MCF 10A (cell line): ENCODE results near the gene CDCA8. TPM values are rescaled to one million over a fixed set of nuclear protein-coding genes. Genes with fewer than 3 reads are reported as not detected.

Experiments
- BruUV-seq: library from RNA; stranded (reverse); fragments of 400-500 nt; replicated peaks from 2 replicates; lab custom pipeline; 2021; lab: Mats Ljungman, UMichigan
- CTCF ChIA-PET: fragments of 300-600 bp; sonication (Branson Sonifier 250); formaldehyde crosslinking; extraction: SDS; loops from one replicate; lab custom pipeline; 2021; ENCODE audit warnings: antibody characterized with exemption, inconsistent platforms; lab: Yijun Ruan, JAX
- POLR2A ChIA-PET: fragments of 300-600, 350-650 bp; sonication (Branson Sonifier 250); formaldehyde crosslinking; extraction: SDS; loops from one replicate; lab custom pipeline; 2020; ENCODE audit warnings: antibody characterized with exemption, inconsistent platforms; lab: Yijun Ruan, JAX
- DNase-seq: peaks from one replicate; pipeline ENCODE4 v3.0.0-alpha.2; 2018; ENCODE audit not compliant: unreplicated experiment
- H3K27ac Mint-ChIP-seq: one replicate; pipeline ENCODE4 v1.8.0; 2022; ENCODE audit warnings: mild to moderate bottlenecking, low read depth, mixed read lengths; ENCODE audit not compliant: unreplicated experiment
- H3K27me3 Mint-ChIP-seq: one replicate; pipeline ENCODE4 v1.8.0; 2022; ENCODE audit warnings: mixed read lengths; ENCODE audit not compliant: insufficient read depth, unreplicated experiment
- H3K36me3 Mint-ChIP-seq: one replicate; pipeline ENCODE4 v1.8.0; 2022; ENCODE audit warnings: mild to moderate bottlenecking, moderate library complexity, mixed read lengths; ENCODE audit not compliant: insufficient read depth, unreplicated experiment
- H3K4me1 Mint-ChIP-seq: one replicate; pipeline ENCODE4 v1.8.0; 2022; ENCODE audit warnings: mixed read lengths; ENCODE audit not compliant: insufficient read depth, unreplicated experiment
- H3K4me3 Mint-ChIP-seq: one replicate; pipeline ENCODE4 v1.8.0; 2022; ENCODE audit warnings: mild to moderate bottlenecking, moderate library complexity, mixed read lengths; ENCODE audit not compliant: unreplicated experiment
- H3K9me3 Mint-ChIP-seq: one replicate; pipeline ENCODE4 v1.8.0; 2022; ENCODE audit warnings: mixed read lengths; ENCODE audit not compliant: unreplicated experiment
- intact Hi-C: fragments of 100-400 bp; cut with micrococcal nuclease; formaldehyde crosslinking; loops from 2 replicates; pipeline ENCODE4 v1.14.1; 2022
- total RNA-seq: library from RNA; stranded (reverse); gene quantifications from 2 replicates; pipeline ENCODE4 v1.2.3, GENCODE V29; 2022
- TF ChIP-seq, protein P1 (sequence below): fragments of 200-600 bp; IDR thresholded peaks from one replicate; pipeline ENCODE4 v1.8.0; 2022; ENCODE audit warnings: antibody characterized with exemption, mild to moderate bottlenecking; ENCODE audit not compliant: unreplicated experiment

The CDCA8 gene
- total RNA-seq, 1 experiment from 2014 or later = 21.8 TPM

DNA sequence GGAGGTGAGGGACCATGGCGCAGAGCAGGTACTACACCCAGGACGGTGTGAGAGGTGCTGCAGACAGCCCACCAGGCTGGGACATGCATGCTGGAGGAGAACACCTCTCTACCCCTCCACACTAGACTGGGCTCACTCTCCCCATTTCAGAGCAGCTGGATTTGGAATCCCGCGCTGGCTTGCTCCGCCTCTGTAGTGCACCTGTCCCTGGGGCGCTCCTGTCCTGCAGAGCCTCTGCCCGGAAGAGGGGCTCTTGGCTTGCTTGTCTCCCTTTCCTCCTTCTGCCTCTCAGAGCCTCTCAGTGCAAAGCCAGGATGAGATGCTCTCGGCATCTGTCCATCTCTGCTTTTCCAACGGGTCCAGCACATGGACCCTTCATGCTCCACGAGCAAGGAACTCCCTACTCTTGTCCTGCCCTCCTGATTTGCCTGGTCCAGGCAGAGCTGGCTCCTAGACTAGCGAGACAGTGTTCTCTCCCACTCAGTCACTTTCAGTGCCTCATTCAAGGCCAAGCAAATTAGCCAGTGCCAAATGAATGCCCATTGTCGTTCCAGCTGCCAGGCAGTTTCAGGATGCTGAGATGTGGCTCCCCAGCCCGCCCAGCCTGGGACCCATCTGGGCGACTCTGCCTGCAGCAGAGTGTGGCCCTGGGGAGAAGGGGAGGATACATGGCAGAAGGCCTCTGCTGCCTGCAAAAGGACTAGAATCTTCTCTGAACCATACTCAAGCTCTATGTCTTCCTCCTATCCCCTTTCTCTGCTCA is 33.7 kb downstream of the CDCA8 start:
- TF ChIP-seq, protein P1, sequence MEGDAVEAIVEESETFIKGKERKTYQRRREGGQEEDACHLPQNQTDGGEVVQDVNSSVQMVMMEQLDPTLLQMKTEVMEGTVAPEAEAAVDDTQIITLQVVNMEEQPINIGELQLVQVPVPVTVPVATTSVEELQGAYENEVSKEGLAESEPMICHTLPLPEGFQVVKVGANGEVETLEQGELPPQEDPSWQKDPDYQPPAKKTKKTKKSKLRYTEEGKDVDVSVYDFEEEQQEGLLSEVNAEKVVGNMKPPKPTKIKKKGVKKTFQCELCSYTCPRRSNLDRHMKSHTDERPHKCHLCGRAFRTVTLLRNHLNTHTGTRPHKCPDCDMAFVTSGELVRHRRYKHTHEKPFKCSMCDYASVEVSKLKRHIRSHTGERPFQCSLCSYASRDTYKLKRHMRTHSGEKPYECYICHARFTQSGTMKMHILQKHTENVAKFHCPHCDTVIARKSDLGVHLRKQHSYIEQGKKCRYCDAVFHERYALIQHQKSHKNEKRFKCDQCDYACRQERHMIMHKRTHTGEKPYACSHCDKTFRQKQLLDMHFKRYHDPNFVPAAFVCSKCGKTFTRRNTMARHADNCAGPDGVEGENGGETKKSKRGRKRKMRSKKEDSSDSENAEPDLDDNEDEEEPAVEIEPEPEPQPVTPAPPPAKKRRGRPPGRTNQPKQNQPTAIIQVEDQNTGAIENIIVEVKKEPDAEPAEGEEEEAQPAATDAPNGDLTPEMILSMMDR = no peak
- Mint-ChIP-seq H3K27me3 (peaks cover 58% of the 10 kb centered on the region), H3K36me3 (no peaks in the 10 kb centered on the region), H3K27ac (no peak overlapping the region), H3K4me1 (no peaks in the 10 kb centered on the region), H3K4me3 (no peak overlapping the region), H3K9me3 (no peaks in the 10 kb centered on the region)
- ChIA-PET POLR2A (interaction anchor here (0.7 to 0.8 kb wide), 2 partner anchors 41 to 1653 kb away, joined by 3 read pairs; no protein-coding TSS in a partner anchor), CTCF (no interaction called here)
- BruUV-seq = no TSS peak
- no peak for DNase-seq
- intact Hi-C loops = no loop called here

DNA sequence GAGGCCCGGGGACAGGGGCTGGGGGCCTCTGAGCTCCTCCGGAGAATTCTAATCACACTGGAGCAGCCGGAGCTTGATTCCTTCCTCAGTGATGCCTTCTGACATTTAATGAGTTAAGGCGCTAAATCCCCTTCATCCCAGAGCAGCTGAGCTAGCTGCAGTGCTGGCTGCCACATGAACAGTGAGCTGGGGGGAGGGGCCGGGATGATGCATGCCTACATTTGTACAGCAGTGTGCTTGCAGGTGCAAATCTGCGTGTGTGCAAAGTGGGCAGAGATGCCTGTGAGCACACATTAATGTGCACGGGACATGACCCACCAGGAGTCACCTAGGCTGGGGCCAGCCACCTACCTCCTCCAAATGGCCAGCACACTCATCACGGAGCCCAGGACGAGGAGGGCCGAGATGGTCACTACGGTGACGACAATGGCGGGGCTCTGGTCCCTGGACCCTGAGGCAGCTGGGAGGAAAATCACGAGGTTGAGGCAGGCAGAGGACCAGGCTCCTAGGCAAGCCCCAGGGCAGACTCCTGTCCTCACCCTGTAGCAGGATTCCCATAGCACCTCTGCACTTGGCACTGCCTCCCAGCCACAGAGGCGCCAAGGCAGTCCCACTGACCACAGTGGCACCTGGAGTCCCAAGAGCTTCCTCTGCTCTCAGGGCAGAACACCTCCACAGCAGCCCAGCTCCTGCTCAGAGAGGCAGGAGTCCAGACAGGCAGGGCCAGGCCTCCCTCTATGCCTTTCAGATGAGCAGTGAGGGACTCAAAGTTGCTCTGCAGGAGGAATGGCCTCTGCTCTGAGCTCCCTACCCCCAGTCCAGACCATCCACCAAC is 34.7 kb downstream of the CDCA8 start:
- no peaks in the 10 kb centered on the region for H3K4me1 Mint-ChIP-seq
- ChIA-PET POLR2A (interaction anchor here (0.7 to 0.8 kb wide), 2 partner anchors 40 to 1652 kb away, joined by 3 read pairs; no protein-coding TSS in a partner anchor), CTCF (no interaction called here)
- no peak overlapping the region for H3K27ac Mint-ChIP-seq
- H3K27me3 Mint-ChIP-seq = peaks cover 58% of the 10 kb centered on the region
- TF ChIP-seq, protein P1 = no peak
- no peaks in the 10 kb centered on the region for H3K9me3 Mint-ChIP-seq
- no peak overlapping the region for H3K4me3 Mint-ChIP-seq
- no peak for DNase-seq
- intact Hi-C loops = no loop called here
- BruUV-seq = no TSS peak
- no peaks in the 10 kb centered on the region for H3K36me3 Mint-ChIP-seq

DNA sequence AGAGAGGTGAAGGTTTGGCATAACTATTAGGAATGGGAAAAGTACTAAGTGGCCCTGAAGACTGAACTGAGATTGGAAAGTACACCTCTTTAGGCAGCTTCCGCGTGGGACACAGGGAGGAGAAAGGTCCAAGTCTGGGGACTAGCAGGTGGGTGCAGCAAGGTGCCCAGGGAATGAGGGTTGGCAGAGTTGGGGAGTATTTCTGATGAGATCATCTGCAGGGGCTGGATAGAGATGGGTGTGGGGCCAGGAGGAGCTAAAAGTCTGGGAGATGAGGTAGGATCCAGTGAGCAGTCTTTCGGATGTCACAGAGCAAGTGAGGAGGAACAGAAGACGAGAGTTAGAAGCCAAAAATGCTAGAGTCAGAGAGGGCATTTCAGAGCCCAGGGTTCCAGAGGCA is 36.1 kb downstream of the CDCA8 start:
- Mint-ChIP-seq H3K4me3 (no peak overlapping the region), H3K9me3 (no peaks in the 10 kb centered on the region), H3K4me1 (no peaks in the 10 kb centered on the region), H3K36me3 (peaks cover 5% of the 10 kb centered on the region), H3K27ac (no peak overlapping the region), H3K27me3 (peaks cover 58% of the 10 kb centered on the region)
- TF ChIP-seq, protein P1 = no peak
- no peak for DNase-seq
- ChIA-PET CTCF (no interaction called here), POLR2A (no interaction called here)
- BruUV-seq = no TSS peak
- intact Hi-C loops = no loop called here

DNA sequence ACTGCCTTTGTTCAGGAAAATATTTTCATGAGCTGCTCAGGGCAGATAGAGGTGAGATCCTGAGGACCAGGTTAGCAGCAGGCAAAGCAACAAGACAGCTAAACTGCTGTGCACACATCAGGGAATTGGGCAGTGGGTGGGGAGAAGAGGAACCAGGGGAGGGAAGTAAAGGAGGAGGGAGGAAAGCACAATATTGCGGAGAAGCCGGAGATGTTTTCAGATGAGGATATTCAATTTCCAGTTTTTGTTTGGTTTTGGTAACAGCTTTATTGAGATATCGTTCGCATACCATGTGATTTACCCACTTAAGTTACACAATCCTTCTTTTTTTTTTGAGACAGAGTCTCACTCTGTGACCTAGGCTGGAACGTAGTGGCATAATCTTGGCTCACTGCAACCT is 38.1 kb downstream of the CDCA8 start:
- TF ChIP-seq, protein P1 = no peak
- no peak overlapping the region for H3K27ac Mint-ChIP-seq
- no TSS peak for BruUV-seq
- CTCF ChIA-PET = interaction anchor here (0.6 kb wide), 3 partner anchors 27 to 420 kb away, joined by 3 read pairs; no protein-coding TSS in a partner anchor
- POLR2A ChIA-PET = no interaction called here
- H3K4me1 Mint-ChIP-seq = peaks cover 4% of the 10 kb centered on the region
- intact Hi-C loops = loop anchor here (5.0 kb wide), 1 partner anchor 38 kb away; the partner anchor contains the start of gene CDCA8
- H3K9me3 Mint-ChIP-seq = no peaks in the 10 kb centered on the region
- H3K27me3 Mint-ChIP-seq = peaks cover 42% of the 10 kb centered on the region
- H3K4me3 Mint-ChIP-seq = no peak overlapping the region
- DNase-seq = no peak
- H3K36me3 Mint-ChIP-seq = peaks cover 5% of the 10 kb centered on the region
